Left lung (tissue), 10 donors: ENCODE data around the gene SCN2B. TPM values are rescaled to one million over a fixed set of nuclear protein-coding genes. Genes with fewer than 3 reads are reported as not detected.

Source experiments
- ATAC-seq: fragments of 200-7000 bp; cut with Tn5 transposase; one replicate; pipeline ENCODE4 v1.9.1; 2020; ENCODE audit warnings: moderate library complexity
- DNase-seq, 4 donors: peaks; one replicate each; pipeline ENCODE4 v3.0.0-alpha.2; 2013 to 2020
- H3K27ac ChIP-seq, 2 donors: fragments of 200-600 bp; sonication (generic) in 1 of 2; one replicate each; pipeline versions ENCODE4 v1.5.0 to v1.8.0; 2020 to 2021
- H3K27me3 ChIP-seq, 2 donors: fragments of 200-600 bp; sonication (generic) in 1 of 2; one replicate each; pipeline versions ENCODE4 v1.5.0 to v1.8.0; 2020 to 2021
- H3K36me3 ChIP-seq, 2 donors: fragments of 200-600 bp; sonication (generic) in 1 of 2; one replicate each; pipeline versions ENCODE4 v1.5.0 to v1.8.0; 2020 to 2021
- H3K4me1 ChIP-seq, 2 donors: fragments of 200-600 bp; one replicate each; pipeline ENCODE4 v1.8.0; 2021
- H3K4me3 ChIP-seq, 2 donors: fragments of 200-600 bp; sonication (generic) in 1 of 2; one replicate each; pipeline versions ENCODE4 v1.5.0 to v1.8.0; 2020 to 2021; ENCODE audit warnings: mild to moderate bottlenecking in 1 of 2
- H3K9me3 ChIP-seq, 2 donors: fragments of 200-600 bp; sonication (generic) in 1 of 2; one replicate each; pipeline versions ENCODE4 v1.5.0 to v1.8.0; 2020 to 2021
- CTCF ChIP-seq, 2 donors: fragments of 200-600 bp; sonication (generic) in 1 of 2; IDR thresholded peaks; one replicate each; pipeline versions ENCODE4 v1.5.0 to v1.8.0; 2021; ENCODE audit warnings: antibody characterized with exemption in 2 of 2
- intact Hi-C, 2 donors: fragments of 100-400 bp; cut with DNase I; formaldehyde crosslinking; loops; one replicate each; pipeline versions ENCODE4 v1.11.2 to v1.14.2; 2022
- polyA plus RNA-seq, 6 donors: library from polyadenylated mRNA; unstranded; fragments of 120-200 nt; gene quantifications; one replicate each; pipeline ENCODE4 v1.2.1, GENCODE V29; 2013; ENCODE audit not compliant: insufficient read length in 6 of 6
- total RNA-seq, 2 donors: library from RNA; stranded (reverse); fragmentation: NEBNext Ultra II Directional; extraction: Animal tissue kit (Norgen Biotek cat#: 25700); gene quantifications; one replicate each; pipeline ENCODE4 v1.2.1, GENCODE V29; 2021
- donor health status: DM: no; HTN: yes; CAD: no.
- donor health status: DM: no; HTN: no; CAD: no.

SCN2B gene
- total and polyA plus RNA-seq, 8 donors: 1.0 to 5.9 (median 4.8) TPM

GRCh38 chr11:118167906-118168305, 8.5 kb downstream of the SCN2B start:
- no peak for DNase-seq
- Histone ChIP-seq H3K36me3 (no peaks in the 10 kb centered on the region), H3K4me1 (peaks cover 4 to 8% of the 10 kb centered on the region in 2 donors), H3K27ac (no peak overlapping the region), H3K27me3 (peaks cover 0 to 49% of the 10 kb centered on the region in 2 donors), H3K9me3 (no peaks in the 10 kb centered on the region), H3K4me3 (no peak overlapping the region)
- ATAC-seq: no peak
- intact Hi-C loops: no loop called here
- no peak for TF ChIP-seq CTCF (IDR thresholded peaks at IDR 0.05)

- Histone ChIP-seq H3K36me3 (no peaks in the 10 kb centered on the region), H3K4me3 (no peak overlapping the region), H3K27ac (no peak overlapping the region), H3K9me3 (no peaks in the 10 kb centered on the region), H3K4me1 (peaks cover 4 to 8% of the 10 kb centered on the region in 2 donors), H3K27me3 (peaks cover 0 to 49% of the 10 kb centered on the region in 2 donors)
- no peak for TF ChIP-seq CTCF (IDR thresholded peaks at IDR 0.05)
- ATAC-seq (no peak), DNase-seq (no peak)
- intact Hi-C loops: no loop called here
Measured at GRCh38 chr11:118167253-118167652, 9.2 kb downstream of the SCN2B start.

GRCh38 chr11:118166641-118167040, 9.8 kb downstream of the SCN2B start:
- DNase-seq (no peak), ATAC-seq (no peak)
- intact Hi-C loops: no loop called here
- H3K4me3 ChIP-seq: no peak overlapping the region
- no peak for TF ChIP-seq CTCF (IDR thresholded peaks at IDR 0.05)
- no peak overlapping the region for H3K27ac ChIP-seq
- peaks cover 4% of the 10 kb centered on the region in 2 donors for H3K4me1 ChIP-seq
- H3K27me3 ChIP-seq: peaks cover 0 to 43% of the 10 kb centered on the region in 2 donors
- H3K36me3 ChIP-seq: no peaks in the 10 kb centered on the region
- no peaks in the 10 kb centered on the region for H3K9me3 ChIP-seq

GRCh38 chr11:118164885-118165284, 11.6 kb downstream of the SCN2B start:
- Histone ChIP-seq H3K27me3 (peaks cover 0 to 34% of the 10 kb centered on the region in 2 donors), H3K4me1 (no peaks in the 10 kb centered on the region), H3K27ac (no peak overlapping the region), H3K4me3 (no peak overlapping the region), H3K36me3 (no peaks in the 10 kb centered on the region), H3K9me3 (no peaks in the 10 kb centered on the region)
- DNase-seq (no peak), ATAC-seq (peak; percentile 33)
- no peak for TF ChIP-seq CTCF (IDR thresholded peaks at IDR 0.05)
- intact Hi-C loops: no loop called here

- TF ChIP-seq CTCF (IDR thresholded peaks at IDR 0.05): no peak
- H3K9me3 ChIP-seq: no peaks in the 10 kb centered on the region
- no peak overlapping the region for H3K27ac ChIP-seq
- no peaks in the 10 kb centered on the region for H3K4me1 ChIP-seq
- DNase-seq (no peak), ATAC-seq (no peak)
- intact Hi-C loops: no loop called here
- peaks cover 0 to 40% of the 10 kb centered on the region in 2 donors for H3K27me3 ChIP-seq
- no peak overlapping the region for H3K4me3 ChIP-seq
- H3K36me3 ChIP-seq: no peaks in the 10 kb centered on the region
Measured at GRCh38 chr11:118163494-118163893, 12.9 kb downstream of the SCN2B start.
